HFF-Myc (cell line): ENCODE measurements around the gene GMEB1.
A peak's percentile ranks its signal among the peaks of the same experiment; 100 is the strongest.
"Not testable (repeated sequence)": the region's sequence is repeated elsewhere in the genome, so short reads cannot be mapped to it uniquely, and the experiment has no call there.

Experiments
- DNase-seq: peaks from one replicate; pipeline ENCODE4 v3.0.0-alpha.2; 2011; ENCODE audit warnings: low read depth; ENCODE audit errors: extremely low read depth
- H3K4me3 ChIP-seq: replicated peaks from 2 replicates; pipeline ENCODE4 v1.5.1; 2011; ENCODE audit warnings: low read depth, mild to moderate bottlenecking, control low read depth, low read length
- CTCF ChIP-seq: IDR thresholded peaks from 2 replicates; pipeline ENCODE4 v1.5.1; 2012; ENCODE audit warnings: mild to moderate bottlenecking, low read depth, low read length, control low read depth; ENCODE audit errors: missing control alignments

Gene GMEB1

GRCh38 chr1:28644494-28644893 is 24.1 kb upstream of the GMEB1 start:
- peak overlapping the region; percentile 98; the same call in 1 of the 2 replicates for H3K4me3 ChIP-seq
- TF ChIP-seq CTCF: no peak
- no peak for DNase-seq

- DNase-seq, H3K4me3 ChIP-seq: not testable (repeated sequence)
Measured at GRCh38 chr1:28645406-28645805, 23.2 kb upstream of the GMEB1 start.

- no peak for DNase-seq
- TF ChIP-seq CTCF: no peak
- no peak overlapping the region for H3K4me3 ChIP-seq
Measured at GRCh38 chr1:28646040-28646439, 22.5 kb upstream of the GMEB1 start.

GRCh38 chr1:28648008-28648473 is 20.5 kb upstream of the GMEB1 start:
- peak overlapping the region; percentile 33 for H3K4me3 ChIP-seq
- TF ChIP-seq CTCF: no peak
- DNase-seq: peak; percentile 83

- peak within 1 kb of the TSS; percentile 33 for H3K4me3 ChIP-seq
- no peak for TF ChIP-seq CTCF
- DNase-seq: peak; percentile 94
Measured at GRCh38 chr1:28648474-28649198, 19.9 kb upstream of the GMEB1 start, which contains the start of gene RNU11. RNU11 (plus strand) TSS chr1:28648600.

GRCh38 chr1:28653063-28653462 is 15.5 kb upstream of the GMEB1 start:
- not testable (repeated sequence) for DNase-seq, H3K4me3 ChIP-seq

- not testable (repeated sequence) for H3K4me3 ChIP-seq, DNase-seq
Measured at GRCh38 chr1:28653870-28654269, 14.7 kb upstream of the GMEB1 start.

- H3K4me3 ChIP-seq, DNase-seq: not testable (repeated sequence)
Measured at GRCh38 chr1:28655448-28656311, 12.9 kb upstream of the GMEB1 start.

- H3K4me3 ChIP-seq: no peak overlapping the region
- no peak for TF ChIP-seq CTCF
- DNase-seq: no peak
Measured at GRCh38 chr1:28656335-28656734, 12.2 kb upstream of the GMEB1 start.
